ENCODE data around the gene MYOZ3.

- no peak for TF ChIP-seq CTCF (IDR thresholded peaks at IDR 0.05; ENCODE audit: low read depth, low read length, missing input control)
- no peak for TF ChIP-seq GABPA (IDR thresholded peaks at IDR 0.05 in 1 of 2, conservative IDR thresholded peaks at IDR 0.05 in 1 of 2)
Observed at GRCh38 chr5:150622157-150622556, 38.9 kb upstream of the MYOZ3 start.

All from liver (tissue), 3 donors.